Stimulated activated naive B cell treated with anti-CD40 and anti-IgM and Interleukin-4, amounts not matched to agents 10 μg/mL and 1 μg/mL and 100 μg/mL, for 72 hours (primary cell): ENCODE data around the gene FFAR3.

Experiments
- ATAC-seq, 2 donors: fragments of 150-1000 bp; cut with Tn5 transposase; replicated peaks; 2 replicates each; pipeline ENCODE4 v1.10.0; 2021; ENCODE audit warnings: moderate library complexity in 1 of 2
- DNase-seq: peaks from one replicate; pipeline ENCODE4 v3.0.0; 2021
- H3K27ac Mint-ChIP-seq: one replicate; pipeline ENCODE4 v1.8.0; 2022; ENCODE audit warnings: mild to moderate bottlenecking, mixed read lengths
- H3K27me3 Mint-ChIP-seq, 2 donors: one replicate each; pipeline ENCODE4 v1.8.0; 2022; ENCODE audit warnings: mixed read lengths in 2 of 2
- H3K36me3 Mint-ChIP-seq, 2 donors: one replicate each; pipeline ENCODE4 v1.8.0; 2022; ENCODE audit warnings: mixed read lengths in 2 of 2, mild to moderate bottlenecking in 1 of 2
- H3K4me1 Mint-ChIP-seq, 2 donors: one replicate each; pipeline ENCODE4 v1.8.0; 2022; ENCODE audit warnings: mixed read lengths in 2 of 2, mild to moderate bottlenecking in 1 of 2
- H3K4me3 Mint-ChIP-seq, 2 donors: one replicate each; pipeline ENCODE4 v1.8.0; 2022; ENCODE audit warnings: mild to moderate bottlenecking in 2 of 2, mixed read lengths in 2 of 2, moderate library complexity in 1 of 2
- H3K9me3 Mint-ChIP-seq, 2 donors: one replicate each; pipeline ENCODE4 v1.8.0; 2022; ENCODE audit warnings: mixed read lengths in 2 of 2, mild to moderate bottlenecking in 1 of 2

The FFAR3 gene

DNA sequence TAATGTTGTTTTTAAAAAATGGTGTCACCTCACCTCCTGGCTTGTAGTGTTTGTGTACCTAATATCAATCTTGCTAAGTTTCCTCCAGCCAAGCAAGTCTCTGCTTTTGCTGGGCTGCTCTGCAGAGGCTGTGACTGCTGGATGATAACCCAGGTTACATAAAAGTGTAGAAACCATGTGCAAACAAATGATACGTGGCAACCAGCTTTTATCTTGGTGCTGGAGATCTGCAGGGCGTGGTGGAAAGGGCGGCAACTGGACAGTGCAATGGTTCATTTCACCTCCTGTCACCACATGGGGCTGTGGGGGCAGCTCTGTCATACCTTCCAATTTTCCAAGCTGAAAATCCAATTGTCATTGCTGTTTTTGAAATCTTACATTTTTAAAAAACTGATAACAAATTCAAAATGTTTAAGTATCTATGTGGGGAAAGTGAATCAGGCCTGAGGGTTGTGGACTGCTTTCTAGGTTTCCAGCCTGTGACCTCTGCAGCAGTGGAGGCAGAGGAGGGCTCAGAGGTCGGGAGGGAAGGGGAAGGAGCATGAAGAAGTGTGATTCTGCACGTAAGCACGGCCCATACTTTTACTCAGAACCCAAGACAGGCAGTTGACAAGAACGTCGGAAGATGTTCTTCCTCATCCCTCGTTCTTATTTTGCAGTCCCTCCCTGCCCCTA is 22.3 kb downstream of the FFAR3 start:
- Mint-ChIP-seq H3K9me3 (peaks cover 4 to 9% of the 10 kb centered on the region in 2 donors), H3K4me1 (peaks cover 17 to 19% of the 10 kb centered on the region in 2 donors), H3K27ac (no peak overlapping the region), H3K27me3 (peaks cover 16 to 25% of the 10 kb centered on the region in 2 donors), H3K4me3 (no peak overlapping the region), H3K36me3 (peaks cover 0 to 3% of the 10 kb centered on the region in 2 donors)
- ATAC-seq (no peak), DNase-seq (no peak)

DNA sequence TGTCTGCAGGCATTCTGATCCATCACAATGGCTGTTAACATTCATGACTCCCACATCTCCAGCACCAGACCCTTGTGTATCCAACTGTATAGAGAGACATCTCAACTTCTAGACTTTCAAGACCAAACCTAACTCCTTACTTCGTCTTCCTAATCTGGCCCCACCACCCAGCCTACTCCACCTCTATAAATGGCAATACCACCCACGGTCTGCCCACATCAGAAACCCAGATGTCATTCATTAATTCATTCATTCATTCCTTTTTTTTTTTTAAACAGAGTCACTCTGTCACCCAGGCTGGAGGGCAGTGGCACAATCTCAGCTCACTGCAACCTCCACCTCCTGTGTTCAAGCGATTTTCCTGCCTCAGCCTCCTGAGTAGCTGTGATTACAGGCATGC is 23.1 kb downstream of the FFAR3 start:
- Mint-ChIP-seq H3K36me3 (peaks cover 1 to 4% of the 10 kb centered on the region in 2 donors), H3K27me3 (peaks cover 16 to 18% of the 10 kb centered on the region in 2 donors), H3K27ac (no peak overlapping the region)

DNA sequence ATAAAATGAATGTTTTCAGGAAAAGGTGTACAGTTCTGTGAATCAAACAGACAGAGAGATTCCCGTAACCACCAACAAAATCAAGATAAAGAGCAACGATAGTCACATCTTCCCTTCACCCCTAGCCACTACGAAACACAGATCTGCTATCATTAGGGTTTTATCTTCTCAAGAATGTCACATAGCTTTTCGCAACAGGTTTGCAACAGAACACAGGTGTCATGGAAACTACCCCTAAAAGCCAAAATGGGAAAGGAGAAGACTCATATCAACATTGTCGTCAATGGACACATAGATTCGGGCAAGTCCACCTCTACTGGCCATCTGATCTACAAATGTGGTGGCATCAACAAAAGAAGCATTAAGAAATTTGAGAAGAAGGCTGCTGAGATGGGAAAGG is 23.7 kb downstream of the FFAR3 start:
- Mint-ChIP-seq H3K27me3 (peaks cover 16 to 18% of the 10 kb centered on the region in 2 donors), H3K4me1 (peaks cover 9 to 10% of the 10 kb centered on the region in 2 donors), H3K9me3 (peaks cover 6 to 14% of the 10 kb centered on the region in 2 donors), H3K4me3 (no peak overlapping the region), H3K27ac (no peak overlapping the region), H3K36me3 (peaks cover 5 to 6% of the 10 kb centered on the region in 2 donors)
- ATAC-seq (no peak), DNase-seq (no peak)

More for the DNA sequence above, 23.1 kb downstream of the FFAR3 start:
- Mint-ChIP-seq H3K4me3 (no peak overlapping the region), H3K9me3 (peaks cover 4 to 10% of the 10 kb centered on the region in 2 donors), H3K4me1 (peaks cover 12% of the 10 kb centered on the region in 2 donors)
- no peak for ATAC-seq
- no peak for DNase-seq

GRCh38 chr19:35383536-35383935 is 25.3 kb downstream of the FFAR3 start:
- Mint-ChIP-seq H3K27ac (no peak overlapping the region), H3K4me3 (no peak overlapping the region), H3K9me3 (peaks cover 5 to 6% of the 10 kb centered on the region in 2 donors), H3K36me3 (peaks cover 4 to 5% of the 10 kb centered on the region in 2 donors), H3K4me1 (peaks cover 0 to 3% of the 10 kb centered on the region in 2 donors), H3K27me3 (peaks cover 16 to 18% of the 10 kb centered on the region in 2 donors)
- DNase-seq, result no peak
- ATAC-seq, result no peak

GRCh38 chr19:35388277-35389054 is 30.2 kb downstream of the FFAR3 start:
- DNase-seq (no peak), ATAC-seq (no peak)
- Mint-ChIP-seq H3K4me3 (no peak overlapping the region), H3K27me3 (peaks cover 4 to 6% of the 10 kb centered on the region in 2 donors), H3K36me3 (peaks cover 4 to 5% of the 10 kb centered on the region in 2 donors), H3K27ac (no peak overlapping the region), H3K4me1 (no peaks in the 10 kb centered on the region), H3K9me3 (peaks cover 4 to 5% of the 10 kb centered on the region in 2 donors)

DNA sequence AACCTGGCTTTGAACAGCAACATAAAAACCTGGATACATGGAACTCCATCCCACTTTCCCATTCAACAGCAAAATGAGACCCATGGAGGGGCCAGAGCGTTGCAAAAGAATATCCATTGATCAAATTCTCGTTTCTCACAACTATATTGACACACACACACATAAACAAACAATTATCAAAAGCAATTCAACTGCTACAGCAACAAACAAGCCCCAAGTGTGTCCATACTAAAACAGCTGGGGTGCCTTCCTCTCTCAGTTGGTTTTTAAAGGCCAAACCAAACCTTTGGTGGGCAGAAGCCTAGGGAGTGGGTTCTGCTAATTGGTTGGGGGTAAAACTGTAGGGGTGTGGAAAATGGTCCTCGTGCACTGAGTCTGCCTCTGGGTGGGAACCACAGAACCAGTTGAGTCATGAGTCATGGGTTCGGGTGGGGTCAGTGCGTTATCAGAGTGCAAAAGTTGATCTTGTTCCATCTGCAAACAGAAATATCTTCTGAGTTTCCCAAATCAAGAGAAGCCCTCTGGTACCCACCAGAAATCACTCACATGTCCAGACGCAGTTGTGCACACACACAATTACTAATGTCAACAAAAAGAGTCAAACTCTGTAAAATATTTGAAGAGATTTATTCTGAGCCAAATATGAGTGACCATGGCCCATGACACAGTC is 31.1 kb downstream of the FFAR3 start:
- no peak overlapping the region for H3K4me3 Mint-ChIP-seq

DNA sequence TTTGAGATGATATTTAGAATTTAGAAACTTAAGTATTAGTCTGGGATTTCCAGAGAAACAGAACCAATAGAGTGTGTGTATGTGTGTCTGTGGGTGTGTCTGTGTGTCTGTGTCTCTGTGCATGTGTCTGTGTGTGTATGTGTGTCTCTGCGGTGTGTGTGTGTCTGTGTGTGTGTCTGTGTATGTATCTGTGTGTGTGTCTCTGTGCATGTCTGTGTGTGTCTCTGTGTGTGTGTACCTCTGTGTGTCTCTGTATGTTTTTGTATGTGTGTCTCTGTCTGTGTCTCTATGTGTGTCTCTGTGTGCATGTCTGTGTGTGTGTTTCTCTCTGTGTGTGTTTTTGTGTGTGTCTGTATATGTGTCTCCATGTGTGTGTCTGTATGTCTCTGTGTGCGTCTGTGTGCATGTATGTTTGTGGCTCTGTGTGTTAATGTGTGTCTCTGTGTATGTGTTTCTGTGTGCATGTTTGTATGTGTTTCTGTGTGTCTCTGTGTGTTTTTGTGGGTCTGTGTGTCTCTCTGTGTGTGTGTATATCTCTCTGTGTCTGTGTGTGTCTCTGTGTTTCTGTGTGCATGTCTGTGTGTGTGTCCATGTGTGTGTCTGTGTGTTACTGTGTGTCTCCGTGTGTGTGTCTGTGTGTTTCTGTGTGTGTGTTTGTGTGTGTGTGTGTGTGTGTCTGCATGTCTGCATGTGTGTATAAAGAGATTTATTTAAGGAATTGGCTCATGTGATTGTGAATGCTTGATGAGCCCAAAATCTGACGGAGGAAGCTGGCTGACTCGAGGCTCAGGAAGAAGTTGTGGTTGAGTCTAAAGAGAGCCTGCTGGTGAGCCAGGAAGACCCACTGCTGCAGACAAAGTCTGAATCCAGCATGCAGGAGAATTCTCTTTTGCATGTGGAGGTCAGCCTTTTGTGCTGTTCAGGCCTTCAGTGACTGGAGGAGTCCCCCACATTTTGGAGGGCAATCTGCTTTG is 34.8 kb downstream of the FFAR3 start:
- no peak overlapping the region for H3K27ac Mint-ChIP-seq
- H3K9me3 Mint-ChIP-seq, result no peaks in the 10 kb centered on the region
- H3K4me3 Mint-ChIP-seq, result no peak overlapping the region
- DNase-seq (no peak), ATAC-seq (no peak)
- H3K36me3 Mint-ChIP-seq, result no peaks in the 10 kb centered on the region
- no peaks in the 10 kb centered on the region for H3K27me3 Mint-ChIP-seq
- H3K4me1 Mint-ChIP-seq, result no peaks in the 10 kb centered on the region

More for the DNA sequence above, 31.1 kb downstream of the FFAR3 start:
- no peaks in the 10 kb centered on the region for H3K4me1 Mint-ChIP-seq
- H3K9me3 Mint-ChIP-seq, result peaks cover 4 to 5% of the 10 kb centered on the region in 2 donors
- peaks cover 4 to 6% of the 10 kb centered on the region in 2 donors for H3K27me3 Mint-ChIP-seq
- no peak overlapping the region for H3K27ac Mint-ChIP-seq
- no peak for DNase-seq
- H3K36me3 Mint-ChIP-seq, result peaks cover 4 to 5% of the 10 kb centered on the region in 2 donors
- ATAC-seq, result no peak

GRCh38 chr19:35395382-35396199 is 37.3 kb downstream of the FFAR3 start:
- H3K9me3 Mint-ChIP-seq, result no peaks in the 10 kb centered on the region
- no peak overlapping the region for H3K27ac Mint-ChIP-seq
- H3K4me3 Mint-ChIP-seq, result no peak overlapping the region
- DNase-seq (no peak), ATAC-seq (no peak)
- peaks cover 0 to 2% of the 10 kb centered on the region in 2 donors for H3K4me1 Mint-ChIP-seq
- peaks cover 10 to 17% of the 10 kb centered on the region in 2 donors for H3K27me3 Mint-ChIP-seq
- H3K36me3 Mint-ChIP-seq, result no peaks in the 10 kb centered on the region

GRCh38 chr19:35396240-35396885 is 38.1 kb downstream of the FFAR3 start:
- no peak for ATAC-seq

DNA sequence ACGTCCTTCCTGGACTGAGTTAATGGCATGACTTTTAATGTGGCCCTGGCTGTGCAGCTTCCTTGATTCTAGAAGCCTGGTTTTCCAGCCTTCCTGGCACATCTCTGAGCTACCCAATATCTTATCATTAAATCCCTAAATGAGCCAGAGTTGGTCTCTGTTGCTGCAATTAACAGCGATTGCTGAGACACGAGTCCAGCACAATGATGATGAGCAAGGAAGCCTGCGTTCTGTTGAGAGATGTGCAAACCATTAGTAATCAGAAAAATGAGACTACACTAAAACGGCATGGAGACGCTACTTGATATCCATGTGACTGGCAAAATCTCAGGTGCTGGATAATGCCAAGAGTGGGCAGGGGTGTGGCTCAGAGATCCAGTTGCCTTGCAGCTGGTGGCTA is 38.8 kb downstream of the FFAR3 start:
- Mint-ChIP-seq H3K4me3 (no peak overlapping the region), H3K9me3 (no peaks in the 10 kb centered on the region), H3K36me3 (no peaks in the 10 kb centered on the region), H3K27me3 (peaks cover 10 to 17% of the 10 kb centered on the region in 2 donors), H3K27ac (no peak overlapping the region), H3K4me1 (peaks cover 2 to 7% of the 10 kb centered on the region in 2 donors)
- ATAC-seq (no peak), DNase-seq (no peak)

More at GRCh38 chr19:35396240-35396885, 38.1 kb downstream of the FFAR3 start:
- no peak overlapping the region for H3K27ac Mint-ChIP-seq
- no peak for DNase-seq
- H3K9me3 Mint-ChIP-seq, result no peaks in the 10 kb centered on the region
- H3K4me1 Mint-ChIP-seq, result peaks cover 2% of the 10 kb centered on the region in 2 donors
- H3K36me3 Mint-ChIP-seq, result no peaks in the 10 kb centered on the region
- no peak overlapping the region for H3K4me3 Mint-ChIP-seq
- H3K27me3 Mint-ChIP-seq, result peaks cover 10 to 17% of the 10 kb centered on the region in 2 donors

- DNase-seq (no peak), ATAC-seq (no peak)
- H3K27ac Mint-ChIP-seq, result no peak overlapping the region
- no peak overlapping the region for H3K4me3 Mint-ChIP-seq
- peaks cover 2 to 7% of the 10 kb centered on the region in 2 donors for H3K4me1 Mint-ChIP-seq
- peaks cover 10 to 17% of the 10 kb centered on the region in 2 donors for H3K27me3 Mint-ChIP-seq
- no peaks in the 10 kb centered on the region for H3K36me3 Mint-ChIP-seq
- no peaks in the 10 kb centered on the region for H3K9me3 Mint-ChIP-seq
These were observed 40.3 kb downstream of the FFAR3 start for GRCh38 chr19:35398570-35398969.

DNA sequence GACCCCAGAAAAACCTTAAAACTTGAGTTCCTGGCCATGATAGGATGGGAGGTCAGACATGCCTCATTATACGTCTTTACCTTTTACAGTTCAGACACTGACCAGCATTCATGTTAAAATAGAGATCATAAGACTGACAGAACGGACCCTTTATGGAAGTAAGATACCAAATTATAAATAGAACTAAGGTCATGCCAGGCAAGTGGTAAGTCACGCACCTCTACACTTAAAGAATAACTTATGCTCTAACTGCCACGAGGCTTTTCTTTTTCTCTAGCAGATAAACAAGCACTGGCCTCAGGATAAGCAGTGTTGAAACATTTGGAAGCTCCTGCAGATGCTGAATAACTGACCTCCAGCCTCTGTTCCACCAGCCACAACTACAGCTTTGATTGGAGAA is 41.0 kb downstream of the FFAR3 start:
- Mint-ChIP-seq H3K36me3 (no peaks in the 10 kb centered on the region), H3K9me3 (no peaks in the 10 kb centered on the region), H3K4me1 (peaks cover 2 to 10% of the 10 kb centered on the region in 2 donors), H3K27me3 (peaks cover 10 to 17% of the 10 kb centered on the region in 2 donors), H3K4me3 (no peak overlapping the region), H3K27ac (no peak overlapping the region)
- DNase-seq (no peak), ATAC-seq (no peak)
